ENCODE data around the gene PRKAR1B.

DNA sequence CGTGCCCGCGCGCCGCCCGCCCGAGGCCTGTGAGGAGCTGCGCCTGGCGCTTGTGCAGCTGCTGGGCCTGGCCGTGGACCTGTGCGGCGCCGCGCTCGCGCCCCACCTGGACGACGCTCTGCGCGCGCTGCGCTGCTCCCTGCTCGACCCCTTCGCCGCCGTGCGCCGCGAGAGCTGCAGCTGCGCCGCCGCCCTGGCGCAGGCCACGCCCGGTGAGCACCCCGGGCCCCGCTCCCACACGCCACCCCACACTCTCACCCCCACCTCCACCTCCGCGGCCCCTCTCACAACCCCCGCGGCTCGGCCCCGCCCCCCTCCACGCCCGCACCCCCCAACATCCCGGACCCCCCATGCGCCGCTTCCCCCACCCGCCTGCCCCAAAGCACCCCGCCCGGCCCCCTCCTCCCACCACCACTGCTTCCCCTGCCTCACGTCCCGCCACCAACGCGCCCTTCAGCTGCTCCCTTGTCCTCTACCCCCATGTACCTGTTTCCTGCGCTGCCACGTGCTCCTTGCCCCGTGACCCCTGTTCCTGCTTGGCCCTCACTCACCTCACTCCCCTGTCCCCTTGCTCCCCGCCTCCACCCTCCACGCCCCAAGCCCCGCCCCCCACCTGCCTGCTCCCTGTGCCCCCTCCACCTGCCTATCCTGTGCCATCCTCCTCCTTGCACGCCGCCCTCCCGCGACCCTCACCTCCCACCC is at the start of gene PRKAR1B:
- no peak for TF ChIP-seq POLR2A (IDR thresholded peaks at IDR 0.05)
- TF ChIP-seq, protein P1, sequence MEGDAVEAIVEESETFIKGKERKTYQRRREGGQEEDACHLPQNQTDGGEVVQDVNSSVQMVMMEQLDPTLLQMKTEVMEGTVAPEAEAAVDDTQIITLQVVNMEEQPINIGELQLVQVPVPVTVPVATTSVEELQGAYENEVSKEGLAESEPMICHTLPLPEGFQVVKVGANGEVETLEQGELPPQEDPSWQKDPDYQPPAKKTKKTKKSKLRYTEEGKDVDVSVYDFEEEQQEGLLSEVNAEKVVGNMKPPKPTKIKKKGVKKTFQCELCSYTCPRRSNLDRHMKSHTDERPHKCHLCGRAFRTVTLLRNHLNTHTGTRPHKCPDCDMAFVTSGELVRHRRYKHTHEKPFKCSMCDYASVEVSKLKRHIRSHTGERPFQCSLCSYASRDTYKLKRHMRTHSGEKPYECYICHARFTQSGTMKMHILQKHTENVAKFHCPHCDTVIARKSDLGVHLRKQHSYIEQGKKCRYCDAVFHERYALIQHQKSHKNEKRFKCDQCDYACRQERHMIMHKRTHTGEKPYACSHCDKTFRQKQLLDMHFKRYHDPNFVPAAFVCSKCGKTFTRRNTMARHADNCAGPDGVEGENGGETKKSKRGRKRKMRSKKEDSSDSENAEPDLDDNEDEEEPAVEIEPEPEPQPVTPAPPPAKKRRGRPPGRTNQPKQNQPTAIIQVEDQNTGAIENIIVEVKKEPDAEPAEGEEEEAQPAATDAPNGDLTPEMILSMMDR (IDR thresholded peaks at IDR 0.05), result no peak

Data from thyroid gland (tissue), 4 donors.